Measurements from ENCODE around the gene HERPUD1.
"Not testable (repeated sequence)": the region's sequence is repeated elsewhere in the genome, so short reads cannot be mapped to it uniquely, and the experiment has no call there.

HERPUD1 gene

DNA sequence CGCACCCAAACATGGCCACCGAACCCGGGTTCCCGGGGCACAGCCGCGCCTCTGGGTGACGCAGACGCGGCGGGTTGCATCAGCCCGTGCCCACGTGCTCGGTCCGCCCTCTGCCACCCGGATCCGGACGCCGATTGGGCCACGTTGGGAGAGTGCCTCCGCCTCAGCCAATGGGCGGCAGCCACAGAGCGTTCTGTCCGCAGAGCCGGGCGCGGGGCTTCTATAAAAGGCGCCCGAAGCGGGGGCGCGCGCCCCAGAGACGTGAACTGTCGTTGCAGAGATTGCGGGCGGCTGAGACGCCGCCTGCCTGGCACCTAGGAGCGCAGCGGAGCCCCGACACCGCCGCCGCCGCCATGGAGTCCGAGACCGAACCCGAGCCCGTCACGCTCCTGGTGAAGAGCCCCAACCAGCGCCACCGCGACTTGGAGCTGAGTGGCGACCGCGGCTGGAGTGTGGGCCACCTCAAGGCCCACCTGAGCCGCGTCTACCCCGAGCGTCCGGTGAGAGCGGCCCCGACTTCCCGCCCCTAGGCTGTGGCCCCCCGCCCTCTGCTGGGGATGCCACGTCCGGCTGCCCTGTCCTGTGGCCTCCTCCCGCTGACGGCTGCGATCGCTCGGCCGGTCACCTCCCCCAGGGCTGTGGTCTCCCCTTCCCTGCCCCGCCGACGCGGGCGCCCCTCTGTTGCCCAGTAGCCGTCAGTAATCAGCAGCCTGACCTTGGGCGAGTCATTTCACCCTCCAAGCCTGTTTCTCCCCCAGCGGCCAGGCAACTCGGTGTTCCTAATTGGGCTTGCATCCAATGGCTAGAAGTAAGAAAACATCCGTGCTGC lies at the start of gene HERPUD1:
Gene HERPUD1 (plus strand): TSS at position 251 of the 829 bp plus-strand sequence. CDS start 103 bp downstream, at position 354.
- DNase-seq, result peak; percentile 99 to 100

GRCh38 chr16:56883586-56883985 lies 48.4 kb upstream of the HERPUD1 start:
- DNase-seq, result no peak

DNA sequence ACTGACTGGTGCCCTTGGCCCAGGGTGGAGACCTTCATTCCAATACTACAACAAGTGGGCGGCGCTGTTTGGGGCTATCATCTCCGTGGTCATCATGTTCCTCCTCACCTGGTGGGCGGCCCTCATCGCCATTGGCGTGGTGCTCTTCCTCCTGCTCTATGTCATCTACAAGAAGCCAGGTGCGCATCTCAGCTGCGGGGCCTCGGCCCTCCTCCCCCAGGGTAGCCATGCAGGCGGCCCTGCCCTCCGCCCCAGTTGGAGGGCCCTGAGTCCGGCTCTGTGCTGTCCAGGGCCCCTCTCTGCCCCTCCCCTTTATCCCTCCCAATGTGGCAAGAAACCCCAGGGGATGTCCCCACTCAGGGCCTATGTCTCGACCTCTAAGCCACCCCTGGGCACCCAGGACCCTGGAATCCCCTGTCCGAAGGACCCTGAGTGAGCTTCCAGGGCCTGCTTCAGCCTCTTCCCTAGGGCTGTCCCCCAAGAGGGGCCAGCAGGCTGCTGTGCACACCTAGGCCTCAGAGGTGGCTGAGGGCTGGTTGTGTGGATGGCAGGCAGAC lies 47.8 kb upstream of the HERPUD1 start:
- no peak for DNase-seq

DNA sequence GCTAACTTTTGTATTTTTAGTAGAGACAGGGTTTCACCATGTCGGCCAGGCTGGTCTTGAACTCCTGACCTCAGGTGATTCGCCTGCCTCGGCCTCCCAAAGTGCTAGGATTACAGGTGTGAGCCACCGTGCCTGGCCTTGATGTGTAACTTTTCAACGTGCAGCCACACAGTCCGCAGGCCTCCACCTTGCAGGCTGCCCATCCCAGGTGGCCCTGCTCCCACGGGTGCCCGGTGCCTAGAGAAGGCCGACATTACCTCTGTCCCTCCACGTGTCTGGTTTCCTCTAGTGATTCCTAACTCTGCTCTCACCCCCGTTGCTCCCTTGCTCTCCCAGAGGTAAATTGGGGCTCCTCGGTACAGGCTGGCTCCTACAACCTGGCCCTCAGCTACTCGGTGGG lies 47.0 kb upstream of the HERPUD1 start:
- not testable (repeated sequence) for DNase-seq

DNA sequence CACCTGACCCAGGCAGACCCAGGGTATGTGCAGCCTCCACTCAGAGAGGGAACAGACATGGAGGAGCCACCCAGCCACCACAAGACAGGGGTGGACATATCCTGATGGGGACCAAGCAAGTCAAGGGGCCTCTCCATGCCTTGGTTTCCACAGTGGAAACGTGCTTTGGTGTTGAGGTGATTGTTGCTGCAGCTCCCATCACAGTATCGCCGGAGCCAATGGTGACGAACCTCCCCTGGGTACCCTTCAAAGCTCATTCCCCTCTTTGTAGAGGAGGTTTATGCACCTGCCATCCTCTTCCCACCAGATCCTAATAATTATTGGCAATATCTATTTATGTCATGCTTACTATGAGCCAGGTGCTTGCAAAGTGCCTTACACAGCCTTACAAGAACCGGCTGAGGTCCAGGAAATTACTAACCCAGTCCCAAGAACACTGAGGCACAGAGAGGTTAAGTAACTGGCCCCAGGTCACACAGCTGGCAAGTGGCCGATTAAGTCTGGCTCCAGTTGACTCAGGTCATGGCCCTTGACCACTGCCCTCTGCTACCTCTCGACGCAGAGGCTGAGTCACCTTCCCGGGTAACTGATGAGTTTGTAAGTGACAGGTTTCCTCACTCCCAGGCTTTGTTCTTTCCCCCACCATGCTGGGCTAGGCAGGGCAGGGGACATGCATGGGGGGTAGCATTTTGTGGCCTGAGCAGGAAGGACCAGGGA lies 46.3 kb upstream of the HERPUD1 start:
- no peak for DNase-seq

- DNase-seq, result no peak
These were observed 45.6 kb upstream of the HERPUD1 start for GRCh38 chr16:56886296-56886695.

DNA sequence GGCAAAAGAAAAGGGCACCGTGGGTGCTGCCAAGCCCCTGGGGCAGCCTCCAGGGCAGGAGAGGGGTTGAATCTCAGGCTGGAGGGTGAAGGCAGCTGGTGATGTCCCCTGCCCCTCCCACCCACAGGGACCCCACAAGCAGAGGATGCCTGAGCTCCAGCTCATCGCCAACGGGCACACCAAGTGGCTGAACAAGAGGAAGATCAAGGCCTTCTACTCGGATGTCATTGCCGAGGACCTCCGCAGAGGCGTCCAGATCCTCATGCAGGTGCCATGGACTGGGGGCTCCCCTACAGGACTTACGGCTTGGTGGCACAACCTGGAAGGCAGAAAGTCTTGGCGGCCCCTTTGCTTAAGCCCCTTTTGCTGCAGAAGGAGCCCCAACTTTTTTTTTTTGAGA lies 45.1 kb upstream of the HERPUD1 start:
- no peak for DNase-seq

- DNase-seq, result no peak
These were observed 43.1 kb upstream of the HERPUD1 start for GRCh38 chr16:56888806-56889205.

GRCh38 chr16:56889206-56889605 lies 42.7 kb upstream of the HERPUD1 start:
- DNase-seq, result no peak

- DNase-seq, result no peak
These were observed 40.3 kb upstream of the HERPUD1 start for GRCh38 chr16:56891685-56892084.

DNA sequence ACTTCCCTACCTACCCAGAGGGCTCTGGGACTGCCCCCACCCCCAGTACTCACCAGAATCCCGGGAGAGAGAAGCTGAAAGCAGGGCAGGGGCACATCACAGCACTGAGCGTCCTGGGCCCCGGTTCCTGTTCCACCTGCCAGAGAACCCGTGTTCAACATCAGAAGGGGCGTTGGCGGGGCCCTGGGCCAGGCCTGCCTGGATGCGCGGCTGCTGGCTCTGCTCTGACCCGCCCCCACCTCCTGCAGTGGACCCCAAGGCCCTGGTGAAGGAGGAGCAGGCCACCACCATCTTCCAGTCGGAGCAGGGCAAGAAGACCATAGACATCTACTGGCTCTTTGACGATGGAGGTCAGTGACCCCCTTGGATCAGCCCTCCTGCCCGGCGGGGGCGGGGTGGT lies 39.2 kb upstream of the HERPUD1 start:
- DNase-seq, result no peak

- no peak for DNase-seq
These were observed 37.5 kb upstream of the HERPUD1 start for GRCh38 chr16:56894331-56894917.

- no peak for DNase-seq
These were observed 36.1 kb upstream of the HERPUD1 start for GRCh38 chr16:56895813-56896212.

- DNase-seq, result no peak
These were observed 35.7 kb upstream of the HERPUD1 start for GRCh38 chr16:56896244-56896643.

DNA sequence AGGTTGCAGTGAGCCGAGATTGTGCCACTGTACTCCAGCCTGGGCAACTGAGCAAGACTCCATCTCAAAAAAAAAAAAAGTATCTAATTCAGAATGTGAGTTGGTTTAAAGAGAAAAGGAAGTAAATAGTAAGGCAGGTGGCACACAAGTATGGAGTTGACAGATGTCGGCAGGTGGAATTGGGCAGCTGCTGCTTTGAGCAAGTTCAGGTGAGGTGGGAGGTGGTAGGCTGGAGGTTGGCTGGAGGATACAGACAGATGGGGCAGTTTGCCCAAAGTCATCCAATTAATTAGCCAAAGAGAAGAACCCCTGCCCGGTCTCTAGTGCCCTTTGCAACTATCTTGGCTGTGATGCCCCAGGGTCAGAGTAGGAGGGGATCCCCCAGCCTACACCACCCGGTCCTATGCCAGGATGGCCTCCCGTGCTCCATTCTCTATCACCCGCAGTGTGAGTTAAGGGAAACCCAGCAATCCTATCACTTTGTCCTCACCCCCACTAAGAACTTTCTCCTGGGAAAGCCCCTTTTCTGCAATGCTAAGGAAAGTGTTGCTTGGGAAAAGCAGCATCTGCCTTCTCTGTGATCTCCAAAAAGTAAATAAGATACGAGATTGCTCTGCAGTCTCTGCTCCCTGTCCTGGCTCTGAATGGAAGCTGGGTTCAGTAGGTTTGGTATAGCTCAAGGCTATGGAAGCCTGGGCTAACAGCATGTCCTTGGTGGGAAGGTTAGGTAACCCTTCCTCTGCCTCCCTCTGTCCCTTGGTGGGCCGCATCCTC lies 34.7 kb upstream of the HERPUD1 start:
- DNase-seq, result no peak

DNA sequence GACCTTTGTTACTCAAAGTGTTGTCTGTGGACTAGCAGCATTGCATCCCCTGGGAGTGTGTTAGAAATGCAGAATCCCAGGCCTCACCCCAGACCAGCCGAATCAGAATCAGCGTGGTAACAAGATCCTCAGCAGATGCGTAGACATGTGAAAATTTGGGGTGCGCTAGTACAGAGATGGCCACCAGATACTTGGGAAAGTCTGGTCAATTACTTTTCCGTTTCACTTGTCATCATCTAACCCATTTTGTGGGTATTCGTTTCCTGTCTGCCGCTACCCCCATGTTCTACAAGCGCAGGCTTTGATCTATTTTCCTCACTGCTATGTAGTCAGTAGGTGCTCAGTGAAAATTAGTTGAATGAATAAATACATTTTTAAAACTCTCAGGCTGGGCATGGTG lies 33.1 kb upstream of the HERPUD1 start:
- peak in 1 of 2 experiments; percentile 24 for DNase-seq

GRCh38 chr16:56903866-56904265 lies 28.1 kb upstream of the HERPUD1 start:
- no peak for DNase-seq

- no peak for DNase-seq
These were observed 24.5 kb upstream of the HERPUD1 start for GRCh38 chr16:56907401-56907800.

GRCh38 chr16:56909527-56909979 lies 22.4 kb upstream of the HERPUD1 start:
- no peak for DNase-seq

GRCh38 chr16:56910112-56910511 lies 21.8 kb upstream of the HERPUD1 start:
- no peak for DNase-seq

DNA sequence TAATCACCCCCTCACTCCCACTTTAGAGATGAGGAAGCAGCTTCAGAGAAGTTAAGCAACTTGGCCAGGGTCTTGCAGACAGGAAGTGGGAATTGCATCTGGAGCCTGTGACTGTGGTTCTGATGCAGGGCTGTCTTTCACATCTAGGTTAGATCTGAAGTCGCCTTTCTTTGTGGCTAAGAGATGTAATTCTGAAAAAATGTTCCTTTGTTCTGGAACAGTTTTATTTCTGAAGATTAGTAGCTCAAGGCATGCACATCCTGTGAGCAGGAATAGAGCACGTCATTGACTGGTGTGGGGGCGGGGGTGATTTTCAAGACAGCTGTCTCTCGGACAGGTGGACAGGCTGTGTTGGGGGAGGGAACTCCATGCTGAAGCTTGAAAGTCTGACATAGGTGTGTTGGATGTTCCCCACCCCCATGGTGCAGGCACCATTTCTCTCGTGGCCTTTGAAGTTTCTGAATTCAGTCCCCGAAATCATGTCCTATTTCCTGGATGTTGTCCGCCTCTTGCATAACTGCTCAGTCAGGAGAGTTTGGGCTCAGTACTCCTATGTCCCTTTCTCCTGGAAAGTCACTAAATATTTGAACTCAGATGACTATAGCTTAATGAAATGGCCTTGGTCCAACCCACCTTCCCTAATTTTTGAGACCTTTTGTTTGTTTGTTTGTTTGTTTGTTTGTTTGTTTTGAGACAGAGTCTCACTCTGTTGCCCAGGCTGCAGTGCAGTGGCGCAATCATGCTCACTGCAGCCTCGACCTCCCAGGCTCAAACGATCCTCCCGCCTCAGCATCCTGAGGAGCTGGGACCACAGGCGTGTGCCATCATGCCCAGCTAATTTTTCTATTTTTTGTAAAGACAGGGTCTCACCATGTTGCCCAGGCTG lies 21.0 kb upstream of the HERPUD1 start:
- DNase-seq, result peak; percentile 38 to 41
